ENCODE measurements around the gene GTF2H1.
"Not testable (repeated sequence)": the region's sequence is repeated elsewhere in the genome, so short reads cannot be mapped to it uniquely, and the experiment has no call there.

Gene GTF2H1

GRCh38 chr11:18394275-18394927, 72.0 kb downstream of the GTF2H1 start, which contains the start of gene LDHA:
Gene LDHA (plus strand): TSS chr11:18394563. CDS start chr11:18396843, 2,280 bp downstream.
- peak within 1 kb of the TSS; percentile 98 for H3K9ac ChIP-seq (ENCODE audit: insufficient read length)
- H3K4me3 ChIP-seq, result peak within 1 kb of the TSS; percentile 99
- H3K36me3 ChIP-seq (ENCODE audit: insufficient read depth, low read length), result peaks cover 33% of the 10 kb centered on the region
- H3K27ac ChIP-seq, result peak within 1 kb of the TSS; percentile 85
- H3K9me3 ChIP-seq (ENCODE audit: low read depth, low read length), result no peaks in the 10 kb centered on the region
- DNase-seq (ENCODE audit: low read depth, low spot score), result peak; percentile 63
- TF ChIP-seq EZH2 (IDR thresholded peaks at IDR 0.05) (no peak), FOXP2 (optimal IDR thresholded peaks at IDR 0.05; ENCODE audit: control extremely low read depth, extremely low read length, insufficient read depth) (peak; percentile 55), POLR2AphosphoS5 (IDR thresholded peaks at IDR 0.05; ENCODE audit: borderline replicate concordance, low read depth, low read length) (peak; percentile 100)

- DNase-seq (ENCODE audit: low read depth, low spot score), result no peak
- Histone ChIP-seq H3K9me3 (ENCODE audit: low read depth, low read length) (no peaks in the 10 kb centered on the region), H3K4me3 (peak overlapping the region; percentile 99), H3K9ac (ENCODE audit: insufficient read length) (peak overlapping the region; percentile 98), H3K36me3 (ENCODE audit: insufficient read depth, low read length) (peaks cover 40% of the 10 kb centered on the region), H3K27ac (peak overlapping the region; percentile 85)
- TF ChIP-seq EZH2 (IDR thresholded peaks at IDR 0.05) (no peak), FOXP2 (optimal IDR thresholded peaks at IDR 0.05; ENCODE audit: control extremely low read depth, extremely low read length, insufficient read depth) (no peak), POLR2AphosphoS5 (IDR thresholded peaks at IDR 0.05; ENCODE audit: borderline replicate concordance, low read depth, low read length) (no peak)
These were observed 72.8 kb downstream of the GTF2H1 start for GRCh38 chr11:18394928-18395734.

- TF ChIP-seq POLR2AphosphoS5 (IDR thresholded peaks at IDR 0.05; ENCODE audit: borderline replicate concordance, low read depth, low read length) (peak; percentile 83), EZH2 (IDR thresholded peaks at IDR 0.05) (no peak), FOXP2 (optimal IDR thresholded peaks at IDR 0.05; ENCODE audit: control extremely low read depth, extremely low read length, insufficient read depth) (peak; percentile 55)
- H3K36me3 ChIP-seq (ENCODE audit: insufficient read depth, low read length), result peaks cover 47% of the 10 kb centered on the region
- peak overlapping the region; percentile 99 for H3K4me3 ChIP-seq
- H3K9ac ChIP-seq (ENCODE audit: insufficient read length), result peak overlapping the region; percentile 98
- H3K9me3 ChIP-seq (ENCODE audit: low read depth, low read length), result no peaks in the 10 kb centered on the region
- peak; percentile 99 for DNase-seq (ENCODE audit: low read depth, low spot score)
- peak overlapping the region; percentile 86 for H3K27ac ChIP-seq
These were observed 73.6 kb downstream of the GTF2H1 start for GRCh38 chr11:18395735-18396504.

GRCh38 chr11:18397921-18398320, 75.6 kb downstream of the GTF2H1 start:
- Histone ChIP-seq H3K36me3 (ENCODE audit: insufficient read depth, low read length) (peaks cover 61% of the 10 kb centered on the region), H3K4me3 (no peak overlapping the region), H3K9ac (ENCODE audit: insufficient read length) (no peak overlapping the region), H3K27ac (no peak overlapping the region), H3K9me3 (ENCODE audit: low read depth, low read length) (no peaks in the 10 kb centered on the region)
- no peak for DNase-seq (ENCODE audit: low read depth, low spot score)
- no peak for TF ChIP-seq FOXP2 (optimal IDR thresholded peaks at IDR 0.05; ENCODE audit: control extremely low read depth, extremely low read length, insufficient read depth)
- no peak for TF ChIP-seq EZH2 (IDR thresholded peaks at IDR 0.05)
- no peak for TF ChIP-seq POLR2AphosphoS5 (IDR thresholded peaks at IDR 0.05; ENCODE audit: borderline replicate concordance, low read depth, low read length)

- H3K9me3 ChIP-seq (ENCODE audit: low read depth, low read length); H3K9ac ChIP-seq (ENCODE audit: insufficient read length); DNase-seq (ENCODE audit: low read depth, low spot score); H3K27ac ChIP-seq; H3K4me3 ChIP-seq: not testable (repeated sequence)
- peaks cover 92% of the 10 kb centered on the region for H3K36me3 ChIP-seq (ENCODE audit: insufficient read depth, low read length)
These were observed 78.7 kb downstream of the GTF2H1 start for GRCh38 chr11:18401077-18401476.

DNA sequence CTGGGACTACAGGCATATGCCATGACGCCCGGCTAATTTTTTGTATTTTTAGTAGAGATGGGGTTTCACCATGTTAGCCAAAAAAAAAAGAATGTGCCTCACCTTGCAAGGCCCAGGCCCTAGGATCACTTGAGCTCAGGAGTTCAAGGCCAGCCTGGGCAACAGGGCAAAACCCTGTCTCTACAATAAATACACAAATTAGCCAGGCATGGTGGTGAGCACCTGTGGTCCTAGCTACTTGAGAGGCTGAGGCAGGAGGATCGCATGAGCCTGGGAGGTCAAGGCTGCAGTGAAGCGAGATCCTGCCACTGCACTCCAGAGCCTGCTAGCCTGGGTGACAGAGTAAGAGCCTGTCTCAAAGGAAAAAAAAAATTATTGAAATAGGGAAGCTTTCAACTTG, 81.7 kb downstream of the GTF2H1 start:
- H3K36me3 ChIP-seq (ENCODE audit: insufficient read depth, low read length), result peaks cover 89% of the 10 kb centered on the region
- no peak overlapping the region for H3K9ac ChIP-seq (ENCODE audit: insufficient read length)
- H3K9me3 ChIP-seq (ENCODE audit: low read depth, low read length), result no peaks in the 10 kb centered on the region
- DNase-seq (ENCODE audit: low read depth, low spot score), result no peak
- H3K4me3 ChIP-seq, result no peak overlapping the region
- TF ChIP-seq EZH2 (IDR thresholded peaks at IDR 0.05), result no peak
- no peak for TF ChIP-seq POLR2AphosphoS5 (IDR thresholded peaks at IDR 0.05; ENCODE audit: borderline replicate concordance, low read depth, low read length)
- no peak for TF ChIP-seq FOXP2 (optimal IDR thresholded peaks at IDR 0.05; ENCODE audit: control extremely low read depth, extremely low read length, insufficient read depth)
- H3K27ac ChIP-seq, result no peak overlapping the region

GRCh38 chr11:18407400-18407799, 85.0 kb downstream of the GTF2H1 start:
- Histone ChIP-seq H3K27ac (0 out of 2 replicates have a peak overlapping the region, but pooled peaks have one; percentile 56), H3K36me3 (ENCODE audit: insufficient read depth, low read length) (peaks cover 62% of the 10 kb centered on the region)
- not testable (repeated sequence) for H3K4me3 ChIP-seq; DNase-seq (ENCODE audit: low read depth, low spot score); H3K9me3 ChIP-seq (ENCODE audit: low read depth, low read length); H3K9ac ChIP-seq (ENCODE audit: insufficient read length)

DNA sequence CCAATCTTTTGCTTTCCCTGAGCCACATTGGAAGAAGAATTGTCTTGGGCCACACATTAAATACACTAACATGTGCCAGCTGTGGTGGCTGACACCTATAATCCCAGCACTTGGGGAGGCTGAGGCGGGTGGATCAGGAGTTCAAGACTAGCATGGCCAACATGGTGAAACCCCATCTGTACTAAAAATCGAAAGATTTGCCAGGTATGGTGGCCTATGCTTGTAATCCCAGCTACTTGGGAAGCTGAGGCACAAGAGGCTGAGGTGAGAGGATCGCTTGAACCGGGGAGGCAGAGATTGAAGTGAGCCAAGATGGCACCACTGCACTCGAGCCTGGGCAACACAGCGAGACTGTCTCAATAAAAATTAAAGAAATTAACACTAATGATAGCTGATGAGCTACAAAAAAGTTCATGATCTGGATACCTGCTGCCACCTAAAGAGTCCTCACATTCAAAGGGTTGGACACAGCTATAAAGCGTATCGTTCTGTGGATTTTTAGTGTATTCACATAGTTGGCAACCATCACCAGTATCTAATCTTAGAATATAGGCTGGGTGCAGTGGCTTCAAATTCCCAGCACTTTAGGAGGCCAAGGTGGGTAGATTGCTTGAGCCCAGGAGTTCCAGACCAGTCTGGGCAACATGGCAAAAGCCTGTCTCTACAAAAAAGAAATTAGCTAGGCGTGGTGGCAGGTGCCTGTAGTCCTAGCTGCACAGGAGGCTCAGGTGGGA, 86.4 kb downstream of the GTF2H1 start:
- Histone ChIP-seq H3K9ac (ENCODE audit: insufficient read length) (no peak overlapping the region), H3K4me3 (no peak overlapping the region), H3K9me3 (ENCODE audit: low read depth, low read length) (no peaks in the 10 kb centered on the region), H3K36me3 (ENCODE audit: insufficient read depth, low read length) (peaks cover 49% of the 10 kb centered on the region), H3K27ac (peak overlapping the region; percentile 56)
- DNase-seq (ENCODE audit: low read depth, low spot score), result no peak
- TF ChIP-seq FOXP2 (optimal IDR thresholded peaks at IDR 0.05; ENCODE audit: control extremely low read depth, extremely low read length, insufficient read depth) (no peak), POLR2AphosphoS5 (IDR thresholded peaks at IDR 0.05; ENCODE audit: borderline replicate concordance, low read depth, low read length) (peak; percentile 68; the same call in 1 of the 2 replicates)

All from SK-N-MC (cell line).